K562 (cell line): ENCODE results near the gene METTL22. TPM values are rescaled to one million over a fixed set of nuclear protein-coding genes. Genes with fewer than 3 reads are reported as not detected.

Source experiments
- ATAC-seq: fragments of 200-7000 bp; cut with Tn5 transposase; 3 replicates; pipeline ENCODE4 v1.9.1; 2020; ENCODE audit warnings: moderate library complexity
- BruUV-seq: library from RNA; stranded (reverse); fragments of 400-500 nt; replicated peaks from 2 replicates; lab custom pipeline; 2021; lab: Mats Ljungman, UMichigan
- CTCF ChIA-PET: fragments of 300-600 bp; formaldehyde crosslinking; extraction: SDS; loops from one replicate; lab custom pipeline; 2021; ENCODE audit warnings: low intra/inter-chr PET ratio; lab: Yijun Ruan, JAX
- POLR2A ChIA-PET: fragments of 300-600, 350-650 bp; sonication (Branson Sonifier 250); formaldehyde crosslinking; extraction: SDS; loops from one replicate; lab custom pipeline; 2021; ENCODE audit warnings: antibody characterized with exemption, inconsistent platforms; lab: Yijun Ruan, JAX
- DNase-seq, 4 experiments: peaks; one replicate each; pipeline versions ENCODE4 v3.0.0 to v3.0.0-alpha.2; 2011 to 2018; ENCODE audit warnings: low spot score in 3 of 4, mixed read lengths in 3 of 4; ENCODE audit errors: extremely low read depth in 1 of 4
- FAIRE-seq: peaks from 2 replicates; lab custom pipeline; 2011; peaks lifted over from hg19 to GRCh38; lab: Jason Lieb, UNC
- H2AFZ ChIP-seq: 2 replicates; pipeline ENCODE4 v1.6.0; 2011; ENCODE audit warnings: low read depth, low read length, control low read depth, inconsistent platforms
- H3K27ac ChIP-seq: fragments of 200-600 bp; 3 replicates; pipeline ENCODE4 v1.8.0; 2011; ENCODE audit warnings: low read depth, mild to moderate bottlenecking, control low read depth, inconsistent platforms, low read length, moderate library complexity, mixed read lengths; ENCODE audit errors: extremely low read depth
- H3K27me3 ChIP-seq, 2 experiments: fragments of 300-600 bp in 1 of 2; 2 replicates in 1 of 2; 3 replicates in 1 of 2; pipeline versions ENCODE4 v1.6.0 to v1.8.0; 2011; ENCODE audit warnings: inconsistent platforms in 2 of 2, low read length in 2 of 2, mild to moderate bottlenecking in 1 of 2, mixed read lengths in 1 of 2, moderate library complexity in 1 of 2; ENCODE audit not compliant: control insufficient read depth in 2 of 2, insufficient read depth in 2 of 2
- H3K36me3 ChIP-seq: fragments of 300-600 bp; 3 replicates; pipeline ENCODE4 v1.8.0; 2011; ENCODE audit warnings: mild to moderate bottlenecking, low read length, inconsistent platforms; ENCODE audit not compliant: control insufficient read depth, insufficient read depth
- H3K4me1 ChIP-seq, 2 experiments: fragments of 200-600 bp in 1 of 2; replicated peaks in 1 of 2; 2 replicates in 1 of 2; 3 replicates in 1 of 2; pipeline versions ENCODE4 v1.5.1 to v1.8.0; 2011; ENCODE audit warnings: inconsistent platforms in 2 of 2, low read length in 2 of 2, mild to moderate bottlenecking in 1 of 2, mixed read lengths in 1 of 2, moderate library complexity in 1 of 2; ENCODE audit not compliant: control insufficient read depth in 2 of 2, insufficient read depth in 2 of 2
- H3K4me2 ChIP-seq: 2 replicates; pipeline ENCODE4 v1.6.1; 2011; ENCODE audit warnings: low read length, control low read depth, inconsistent platforms, mixed read lengths; ENCODE audit not compliant: insufficient read depth
- H3K4me3 ChIP-seq: fragments of 200-600 bp; sonication (generic), shearing (Covaris generic); 2 replicates; pipeline ENCODE4 v1.5.1; 2016; ENCODE audit warnings: control low read depth, inconsistent platforms
- H3K79me2 ChIP-seq: fragments of 200-600 bp; 3 replicates; pipeline ENCODE4 v1.8.0; 2011; ENCODE audit warnings: low read length, inconsistent platforms; ENCODE audit not compliant: control insufficient read depth, insufficient read depth
- H3K9ac ChIP-seq, 2 experiments: 2 replicates each; pipeline versions ENCODE4 v1.6.0 to v1.6.1; 2011; ENCODE audit warnings: low read depth in 2 of 2, low read length in 2 of 2, control low read depth in 1 of 2, inconsistent platforms in 1 of 2, mild to moderate bottlenecking in 1 of 2, mixed read lengths in 1 of 2; ENCODE audit not compliant: insufficient read depth in 1 of 2
- H3K9me1 ChIP-seq: one replicate; pipeline ENCODE4 v1.6.0; 2011; ENCODE audit warnings: inconsistent platforms, mild to moderate bottlenecking, low read length, moderate library complexity; ENCODE audit not compliant: control insufficient read depth, insufficient read depth
- H3K9me3 ChIP-seq: replicated peaks from 2 replicates; pipeline ENCODE4 v1.5.1; 2011; ENCODE audit warnings: low read depth, low read length, inconsistent platforms; ENCODE audit not compliant: control insufficient read depth, insufficient read depth
- H4K20me1 ChIP-seq: replicated peaks from 2 replicates; pipeline ENCODE4 v1.6.1; 2011; ENCODE audit warnings: low read length, inconsistent platforms, mixed read lengths; ENCODE audit not compliant: control insufficient read depth, insufficient read depth
- C11orf30 ChIP-seq: fragments of 450-650 bp; IDR thresholded peaks from 2 replicates; pipeline ENCODE4 v1.6.1; 2016; ENCODE audit warnings: low read depth, mild to moderate bottlenecking
- CHD7 ChIP-seq: fragments of 200-600 bp; sonication (generic); IDR thresholded peaks from one replicate; pipeline ENCODE4 v1.6.1; 2012; ENCODE audit warnings: mild to moderate bottlenecking, low read depth, low read length, inconsistent platforms
- E2F1 ChIP-seq: sonication (generic); formaldehyde crosslinking; IDR thresholded peaks from 2 replicates; pipeline ENCODE4 v1.8.1; 2023; ENCODE audit warnings: mild to moderate bottlenecking, missing genetic modification reagents, moderate library complexity
- GABPB1 ChIP-seq: sonication (generic); formaldehyde crosslinking; IDR thresholded peaks from 2 replicates; pipeline ENCODE4 v1.8.0; 2022; ENCODE audit warnings: mild to moderate bottlenecking, missing genetic modification reagents
- MAFF ChIP-seq: IDR thresholded peaks from 2 replicates; pipeline ENCODE4 v1.6.1; 2012; ENCODE audit warnings: low read length, improper control_type of control experiment
- MAFK ChIP-seq: IDR thresholded peaks from 2 replicates; pipeline ENCODE4 v1.6.1; 2011; ENCODE audit warnings: low read length, improper control_type of control experiment
- MECOM ChIP-seq: fragments of 250-450 bp; sonication (Bioruptor Pico); IDR thresholded peaks from 2 replicates; pipeline ENCODE4 v1.8.0; 2022; ENCODE audit warnings: inconsistent platforms
- PCBP2 ChIP-seq: fragments of 200-400 bp; formaldehyde crosslinking; IDR thresholded peaks from 2 replicates; pipeline ENCODE4 v1.6.1; 2018; ENCODE audit warnings: low read length, low read depth, mild to moderate bottlenecking, moderate library complexity; ENCODE audit not compliant: poor library complexity, severe bottlenecking
- ZNF316 ChIP-seq: fragments of 450-650 bp; IDR thresholded peaks from 2 replicates; pipeline ENCODE4 v1.6.1; 2016
- ZNF707 ChIP-seq: fragments of 250-450 bp; sonication (Bioruptor Pico); conservative IDR thresholded peaks from 2 replicates; pipeline ENCODE4 v1.8.0; 2022; ENCODE audit warnings: inconsistent platforms, mild to moderate bottlenecking, moderate library complexity
- WGBS: fragments of 100-300 bp; shearing (Covaris generic); methylation state at CpG from one replicate; pipeline ENCODE4 v1.1.6; 2016; ENCODE audit warnings: low coverage, mixed read lengths; ENCODE audit not compliant: insufficient coverage; ENCODE audit errors: missing lambda C conversion rate; 5-methylcytosine and 5-hydroxymethylcytosine counted together
- in situ Hi-C: fragments of 300-500 bp; cut with MboI; formaldehyde crosslinking; loops from 4 replicates; pipeline ENCODE4 v1.15.0; 2018; ENCODE audit warnings: inconsistent platforms, mixed read lengths
- intact Hi-C: fragments of 100-400 bp; cut with micrococcal nuclease; formaldehyde crosslinking; loops from 2 replicates; pipeline ENCODE4 v1.14.2; 2022
- polyA plus RNA-seq, 8 experiments: library from polyadenylated mRNA; depleted of rRNA in 4 of 8; stranded (reverse) in 5 of 8; unstranded in 3 of 8; fragments of >200 nt; fragmentation: Nextera tagmentation in 2 of 8; fragmentation: Illumina TruSeq in 1 of 8; extraction: Ambion mirVana in 2 of 8; extraction: Trizol in 1 of 8; gene quantifications; 2 replicates each; pipeline versions ENCODE4 v1.2.1 to v1.2.3, GENCODE V29; 2011 to 2014; ENCODE audit warnings: inconsistent platforms in 1 of 8, missing spikeins in 1 of 8
- total RNA-seq, 7 experiments: library from RNA; depleted of rRNA in 6 of 7; stranded (reverse); fragments of >200 nt in 6 of 7; fragmentation: Illumina TruSeq in 2 of 7; extraction: Trizol in 2 of 7; gene quantifications; 2 replicates each; pipeline versions ENCODE4 v1.2.1 to v1.2.3, GENCODE V29; 2011 to 2021; ENCODE audit warnings: low replicate concordance in 1 of 7

Gene METTL22
- total and polyA plus RNA-seq, 9 of the 15 experiments (the other 6 are each of a cell fraction or from before 2014, with no cell fraction given), result 6.9 to 33.2 (median 18.5) TPM

GRCh38 chr16:8691728-8692127, 70.2 kb downstream of the METTL22 start:
- H4K20me1 ChIP-seq, result no peaks in the 10 kb centered on the region; the same call in 1 of the 2 replicates
- peaks cover 6% of the 10 kb centered on the region; the same call in 1 of the 2 replicates for H3K9me3 ChIP-seq
- H3K36me3 ChIP-seq, result no peaks in the 10 kb centered on the region
- no peaks in the 10 kb centered on the region for H3K79me2 ChIP-seq
- H2AFZ ChIP-seq, result no peak overlapping the region
- DNase-seq (no peak), FAIRE-seq (no peak), ATAC-seq (no peak)
- no peaks in the 10 kb centered on the region for H3K9me1 ChIP-seq
- no peaks in the 10 kb centered on the region for H3K4me1 ChIP-seq
- no peak overlapping the region for H3K4me2 ChIP-seq
- H3K27me3 ChIP-seq, result peaks cover 23 to 30% of the 10 kb centered on the region in 2 experiments
- POLR2A ChIA-PET, result no interaction called here
- in situ Hi-C loops (no loop called here), intact Hi-C loops (no loop called here)
- H3K9ac ChIP-seq, result no peak overlapping the region
- no TSS peak for BruUV-seq
- no peak overlapping the region for H3K27ac ChIP-seq
- WGBS, result 4% methylated on average over 8 of the region's 8 CpGs
- no peak overlapping the region for H3K4me3 ChIP-seq
- CTCF ChIA-PET, result interaction anchor here (0.6 kb wide), 1 partner anchor 11 kb away, joined by 5 read pairs; no protein-coding TSS in a partner anchor
- TF ChIP-seq GABPB1 (CRISPR knock-in tag) (no peak), E2F1 (CRISPR knock-in tag) (no peak), MECOM (CRISPR knock-in tag) (no peak), CHD7 (no peak), PCBP2 (no peak), ZNF316 (peak; percentile 77), MAFF (peak; percentile 74), ZNF707 (no peak), C11orf30 (peak; percentile 58), MAFK (peak; percentile 73)
